HG02840 (cell line): ENCODE data around the gene UBE2A.

Source experiments
- ATAC-seq: cut with Tn5 transposase; IDR thresholded peaks from one replicate; pipeline ENCODE4 v1.9.1; 2021; ENCODE audit warnings: mild to moderate bottlenecking, moderate library complexity, moderate number of reproducible peaks; ENCODE audit not compliant: unreplicated experiment, low FRiP score

The UBE2A gene

DNA sequence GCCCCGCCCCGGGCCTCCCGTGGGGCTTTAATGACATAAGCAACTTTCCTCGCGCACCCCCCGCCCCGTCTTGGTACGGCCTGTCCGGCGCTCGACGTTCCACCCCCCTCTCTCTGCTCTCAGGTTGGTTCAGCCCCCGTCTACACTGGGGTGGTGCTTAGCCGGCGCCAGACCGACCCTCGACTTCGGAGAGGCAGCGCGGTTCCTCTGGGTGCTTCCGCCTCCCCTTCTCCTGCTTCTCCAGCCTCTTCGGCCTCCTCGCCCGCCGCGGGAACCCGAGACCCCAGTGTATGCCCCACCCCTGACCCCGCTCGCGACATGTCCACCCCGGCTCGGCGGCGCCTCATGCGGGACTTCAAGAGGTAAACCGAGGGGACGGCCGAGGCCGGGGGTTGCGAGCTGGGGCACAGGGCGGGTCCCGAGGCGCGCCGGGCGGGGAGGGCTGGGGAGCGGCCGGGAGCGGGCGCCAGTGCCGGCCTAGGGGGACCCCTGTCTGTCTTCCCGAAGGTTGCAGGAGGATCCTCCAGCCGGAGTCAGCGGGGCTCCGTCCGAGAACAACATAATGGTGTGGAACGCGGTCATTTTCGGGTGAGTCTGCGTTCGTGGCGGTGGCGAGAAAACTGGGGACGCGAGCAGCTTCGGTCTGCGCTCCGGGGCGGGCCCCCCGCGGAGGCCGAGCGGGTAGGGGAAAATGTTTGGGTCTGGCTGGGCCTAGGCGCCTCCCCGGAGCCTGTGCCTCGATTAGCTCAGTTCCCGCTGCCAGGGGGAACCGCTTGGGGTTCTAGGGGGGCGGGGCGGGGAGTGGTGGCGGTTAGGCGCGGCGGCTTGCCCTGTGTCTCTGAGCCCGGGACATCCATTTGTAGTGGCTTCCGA lies at the start of gene UBE2A:
Gene UBE2A, plus strand, starts transcription at position 170 of the 873 bp plus-strand sequence. Its CDS starts 149 bp downstream, at position 319.
- peak; percentile 71 for ATAC-seq

DNA sequence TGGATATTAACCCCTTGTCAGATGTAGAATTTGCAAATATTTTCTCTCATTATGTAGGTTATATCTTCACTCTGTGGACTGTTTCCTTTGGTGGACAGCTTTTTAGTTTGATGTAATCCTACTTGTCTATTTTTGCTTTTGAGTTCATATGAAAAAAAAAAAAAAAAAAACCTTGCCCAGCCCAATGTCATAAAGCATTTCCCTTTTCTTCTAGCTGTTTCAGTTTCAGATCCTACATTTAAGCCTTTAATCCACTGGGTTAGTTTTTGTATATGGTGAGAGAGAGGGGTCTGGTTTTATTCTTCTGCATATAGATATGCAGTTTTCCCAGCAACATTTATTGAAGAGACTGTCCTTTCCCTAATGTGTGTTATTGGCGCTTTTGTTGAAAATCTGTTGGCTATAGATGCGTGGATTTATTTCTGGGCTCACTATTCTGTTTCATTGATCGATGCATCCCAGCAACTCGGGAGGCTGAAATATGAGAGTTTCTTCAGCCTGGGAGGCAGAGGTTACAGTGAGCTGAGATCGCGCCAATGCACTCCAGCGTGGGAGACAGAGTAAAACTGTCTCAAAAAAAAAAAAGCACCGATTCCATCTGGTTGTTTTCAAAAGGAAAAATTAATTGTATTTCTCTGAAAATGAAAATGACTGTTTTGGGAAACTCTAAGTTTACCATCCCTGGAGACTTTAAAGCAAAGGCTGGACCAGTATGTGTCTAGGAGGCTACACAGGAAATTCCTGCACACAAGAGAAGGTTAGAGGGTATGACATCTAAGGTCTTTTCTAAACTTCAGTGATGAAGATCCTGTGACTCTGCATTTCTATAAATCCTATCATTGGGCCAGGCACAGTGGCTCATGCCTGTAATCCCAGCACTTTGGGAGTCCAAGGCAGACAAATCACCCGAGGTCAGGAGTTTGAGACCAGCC lies 44.8 kb upstream of the UBE2A start:
- no peak for ATAC-seq

DNA sequence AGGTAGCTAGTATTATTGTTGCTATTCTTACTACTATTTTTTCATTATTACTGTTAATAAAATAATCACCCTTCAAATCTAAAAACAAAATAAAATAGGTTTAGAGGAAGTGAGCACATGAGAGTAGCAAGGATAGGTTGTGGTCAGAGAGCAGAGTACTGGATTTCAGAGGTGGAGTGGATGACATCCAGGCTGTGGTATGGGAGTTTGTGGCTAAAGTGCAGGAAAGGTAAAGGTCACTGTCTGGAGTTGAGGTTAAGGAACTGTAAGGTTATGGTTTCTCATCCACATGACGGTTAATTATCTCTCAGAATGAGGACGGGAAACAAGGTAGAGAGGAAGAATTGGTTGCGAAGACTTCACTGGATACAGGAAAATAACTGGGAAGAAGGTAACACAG lies 36.9 kb upstream of the UBE2A start:
- ATAC-seq: no peak

DNA sequence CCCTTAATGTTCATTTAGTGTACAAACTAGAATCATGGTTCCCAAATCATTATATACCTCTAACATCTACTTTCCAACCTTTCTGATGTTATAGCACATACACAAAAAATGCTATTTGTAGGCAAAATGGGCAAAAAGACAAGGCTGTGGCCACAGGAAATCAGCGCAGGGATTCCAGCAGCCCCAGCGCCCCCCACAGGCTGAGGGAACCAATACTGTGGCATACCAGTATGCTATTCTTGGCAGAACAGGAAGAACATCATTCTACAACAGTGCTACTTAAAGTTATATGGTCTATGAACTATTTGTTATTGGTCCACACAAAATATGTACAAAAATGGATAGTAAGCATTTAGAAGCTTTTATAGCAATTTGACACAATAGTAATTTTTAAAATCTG lies 34.5 kb upstream of the UBE2A start:
- no peak for ATAC-seq

GRCh38 chrX:119541188-119541587 lies 33.2 kb upstream of the UBE2A start:
- no peak for ATAC-seq

GRCh38 chrX:119549327-119550016 lies 24.9 kb upstream of the UBE2A start:
- no peak for ATAC-seq

GRCh38 chrX:119552508-119552907 lies 21.9 kb upstream of the UBE2A start:
- no peak for ATAC-seq

DNA sequence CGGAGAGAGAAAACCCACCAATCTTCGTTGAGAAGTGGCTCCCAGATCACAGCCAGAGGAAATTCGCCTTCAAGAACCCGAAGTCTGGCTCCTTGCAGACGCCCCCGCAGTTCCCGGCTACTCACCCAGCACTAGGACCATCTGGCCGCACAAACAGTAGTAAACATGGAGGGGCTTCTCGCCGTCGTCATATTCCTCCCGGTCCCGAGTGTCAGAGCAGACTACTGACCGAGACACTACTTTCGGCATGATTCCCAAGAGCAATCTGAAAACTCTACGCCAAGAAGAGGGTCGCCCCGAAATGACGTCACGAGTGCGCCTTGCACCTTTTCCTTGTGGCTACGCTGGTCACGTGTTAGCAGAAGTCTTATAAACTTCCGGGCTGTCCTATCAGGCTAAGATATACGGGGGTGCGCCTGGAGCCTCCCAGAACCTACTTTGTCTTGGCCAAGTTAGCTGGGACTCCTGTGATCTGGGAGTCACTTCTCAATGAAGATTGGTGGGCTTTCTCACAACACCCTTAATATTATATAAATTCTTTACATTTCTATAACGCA lies 9.2 kb upstream of the UBE2A start, which contains the start of gene STEEP1:
Gene STEEP1, minus strand, starts transcription at position 303 of the 557 bp plus-strand sequence. Its CDS starts 54 bp downstream, at position 249.
- ATAC-seq: peak; percentile 93

DNA sequence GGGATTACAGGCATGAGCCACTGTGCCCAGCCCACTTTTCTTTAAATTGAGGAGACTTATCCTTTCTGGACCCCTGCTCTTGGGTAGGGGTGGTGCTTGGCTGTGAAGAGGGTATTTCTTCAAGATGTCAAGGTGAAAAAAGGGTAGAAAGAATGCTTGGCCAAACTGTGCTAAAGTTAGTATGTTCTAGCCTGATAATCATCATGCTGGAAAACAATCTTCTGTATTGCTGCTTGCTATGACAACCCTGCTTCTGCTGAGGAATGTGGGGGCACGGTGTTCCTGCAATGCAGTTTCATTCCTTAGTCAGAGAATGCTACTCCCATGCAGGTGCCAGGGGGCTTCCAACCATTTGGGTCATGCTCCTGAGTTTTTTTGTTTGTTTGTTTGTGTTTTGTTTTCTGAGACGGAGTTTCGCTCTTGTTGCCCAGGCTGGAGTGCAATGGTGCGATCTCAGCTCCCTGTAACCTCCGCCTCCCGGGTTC lies 4.0 kb upstream of the UBE2A start:
- ATAC-seq: no peak

- no peak for ATAC-seq
These were observed 1.1 kb upstream of the UBE2A start for GRCh38 chrX:119573222-119573621.

DNA sequence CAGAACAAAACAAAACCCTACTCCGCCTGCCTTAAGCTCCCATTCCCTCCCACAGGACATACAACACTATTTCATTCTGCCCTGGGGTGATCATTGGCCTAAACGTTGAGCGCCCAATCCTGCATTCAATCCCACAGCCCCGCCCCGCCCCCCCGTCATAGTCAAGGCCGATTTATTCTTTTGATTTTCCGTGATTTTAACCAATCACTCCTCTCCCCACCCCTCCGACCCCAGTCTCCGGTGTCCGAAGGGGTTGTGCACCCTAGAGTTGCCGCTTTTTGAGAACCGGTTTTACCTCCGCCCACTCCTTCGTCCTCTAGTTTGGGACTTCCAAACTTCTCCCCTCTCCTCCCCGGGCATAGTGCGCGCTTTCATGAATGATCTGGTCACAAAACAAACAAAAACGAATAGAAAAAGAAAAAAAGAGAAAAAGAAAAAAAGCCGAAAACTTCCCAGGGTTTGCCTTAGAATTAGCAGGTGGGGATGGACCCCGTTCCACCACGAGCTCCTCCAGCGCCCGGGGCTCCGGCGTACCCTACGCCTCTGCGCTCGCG lies 446 bp upstream of the UBE2A start:
- peak; percentile 13 for ATAC-seq

- ATAC-seq: no peak
These were observed 5.1 kb downstream of the UBE2A start for GRCh38 chrX:119579414-119579813.

DNA sequence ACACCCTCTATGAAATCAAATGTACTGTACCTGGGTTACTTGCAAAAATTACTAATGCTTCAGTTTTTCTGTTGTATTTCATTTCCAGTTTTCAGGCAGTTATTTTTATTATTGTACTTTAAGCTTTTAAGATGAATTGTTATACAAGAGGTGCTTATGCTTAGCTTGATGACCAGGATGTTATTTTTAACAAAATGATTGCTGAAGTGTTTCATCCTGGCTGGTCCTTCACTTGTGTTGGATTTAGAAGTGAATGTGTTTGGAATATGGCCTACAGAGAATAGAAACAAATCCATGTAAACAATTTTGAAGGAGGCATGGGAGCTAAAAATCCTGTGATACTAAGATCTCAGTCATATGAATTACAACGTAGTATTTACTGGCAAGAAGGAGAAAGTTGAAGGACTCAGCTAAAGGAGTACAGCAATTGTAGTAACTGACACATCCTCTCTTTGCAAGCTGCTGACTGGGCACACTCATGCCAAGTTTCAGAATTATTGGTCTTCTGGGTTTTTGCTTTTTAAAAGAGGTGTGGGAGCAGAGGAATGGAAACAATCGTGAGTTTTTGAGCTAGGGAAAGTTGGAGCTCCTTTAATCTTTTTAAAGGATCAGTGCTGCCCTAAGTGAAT lies 9.2 kb downstream of the UBE2A start:
- no peak for ATAC-seq

DNA sequence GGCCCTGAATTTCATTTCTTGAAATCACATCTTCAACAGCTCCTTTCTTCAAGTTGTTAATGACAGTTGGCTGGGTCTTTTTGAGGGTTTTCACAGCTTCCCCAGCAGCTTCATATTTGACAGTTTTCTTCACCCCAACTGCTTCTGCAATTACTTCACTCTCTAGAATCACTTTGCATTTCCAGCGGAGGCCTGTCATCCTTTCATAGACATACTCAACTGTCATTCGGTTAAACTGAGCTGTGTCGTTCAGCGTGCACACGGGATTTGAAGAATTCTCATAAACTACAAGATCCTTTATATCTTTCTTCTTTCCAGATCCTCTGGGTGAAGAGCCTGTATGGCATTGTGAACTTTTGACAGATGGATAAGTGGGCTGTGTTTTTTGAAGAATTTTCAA lies 15.4 kb downstream of the UBE2A start:
- ATAC-seq: no peak

- no peak for ATAC-seq
These were observed 28.4 kb downstream of the UBE2A start for GRCh38 chrX:119602701-119603255.

DNA sequence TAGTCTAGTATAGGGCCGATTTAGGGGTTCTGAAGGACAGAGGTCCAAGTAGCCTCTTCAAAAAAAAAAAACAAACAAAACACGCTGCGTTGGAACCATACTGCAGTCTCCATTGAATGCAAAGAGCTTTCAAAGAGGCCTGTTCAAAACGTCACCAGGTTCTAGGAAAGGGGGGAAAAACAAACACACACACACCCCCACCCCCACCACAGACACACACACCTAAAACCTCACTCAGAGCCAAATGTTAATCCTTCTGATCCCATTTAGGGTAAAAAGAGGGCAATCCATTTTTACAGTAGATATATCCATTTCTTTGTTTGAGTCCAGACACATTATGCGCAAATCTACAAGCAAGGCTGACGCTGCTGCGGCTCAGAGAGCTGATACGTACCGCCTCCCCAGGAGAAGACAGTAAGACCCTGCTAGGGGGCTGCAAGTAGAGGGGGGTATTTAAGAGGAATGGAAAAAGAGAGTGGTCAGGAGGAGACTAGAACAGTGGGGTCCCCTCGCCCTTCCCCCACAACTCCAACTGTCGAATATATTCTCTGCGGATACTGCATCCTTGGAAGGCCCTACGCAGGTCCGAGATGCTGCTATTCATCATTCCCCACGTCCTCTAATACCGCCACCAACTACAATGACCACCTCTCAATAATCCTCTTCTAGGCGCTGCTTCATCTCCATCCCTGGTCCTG lies 30.6 kb downstream of the UBE2A start:
- ATAC-seq: no peak

GRCh38 chrX:119605464-119606279 lies 31.3 kb downstream of the UBE2A start:
- peak; percentile 32 for ATAC-seq
